A204.1 (cell line): Measurements from ENCODE around the gene INPP4A.

Source experiments
- FAIRE-seq: peaks from 2 replicates; lab custom pipeline; 2012; peaks lifted over from hg19 to GRCh38; lab: Jason Lieb, UNC

Gene INPP4A

DNA sequence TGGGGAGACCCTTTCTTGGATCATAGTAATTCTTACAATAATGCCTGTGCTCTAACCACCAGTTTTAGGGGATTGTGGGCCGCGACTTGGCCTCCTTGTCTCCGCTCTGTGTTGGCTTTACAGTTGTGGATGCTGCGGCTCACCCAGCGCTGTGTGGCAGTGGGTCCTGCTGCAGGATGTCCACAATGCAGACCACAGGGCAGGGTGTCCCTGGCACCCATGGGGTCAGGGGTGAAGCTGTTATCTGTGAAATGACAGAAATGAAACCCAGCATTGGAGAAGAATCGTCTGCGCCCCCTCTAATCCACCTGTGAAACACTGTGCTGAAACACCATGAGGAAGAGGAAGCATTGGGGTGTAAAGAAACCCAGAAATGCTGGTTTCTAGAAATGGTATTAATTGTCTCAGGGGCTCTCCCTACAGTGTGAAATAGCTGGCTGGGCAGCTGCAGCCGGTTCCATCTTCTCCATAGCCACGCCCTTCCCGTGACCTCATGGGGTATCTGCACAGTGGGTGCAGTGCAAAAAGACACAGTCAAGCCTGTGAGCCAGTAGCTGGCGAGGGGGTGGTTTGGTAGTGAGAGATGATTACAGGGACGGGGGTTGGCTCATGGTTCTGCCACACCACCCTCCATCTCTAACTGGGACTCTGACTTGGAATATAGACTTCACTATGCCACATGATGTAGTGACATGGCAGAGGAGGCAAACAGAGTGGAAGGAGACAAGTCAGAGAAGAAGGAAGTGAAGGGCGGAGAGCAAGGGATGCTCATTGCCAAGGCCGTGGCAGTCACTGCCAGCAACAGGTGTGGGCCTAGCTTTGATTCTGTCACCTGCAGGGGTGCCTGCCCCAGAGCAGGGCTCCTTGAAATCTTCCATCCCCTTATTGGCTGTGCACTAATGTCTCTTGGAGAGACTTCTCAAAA is 16.2 kb downstream of the INPP4A start:
- FAIRE-seq, result no peak

DNA sequence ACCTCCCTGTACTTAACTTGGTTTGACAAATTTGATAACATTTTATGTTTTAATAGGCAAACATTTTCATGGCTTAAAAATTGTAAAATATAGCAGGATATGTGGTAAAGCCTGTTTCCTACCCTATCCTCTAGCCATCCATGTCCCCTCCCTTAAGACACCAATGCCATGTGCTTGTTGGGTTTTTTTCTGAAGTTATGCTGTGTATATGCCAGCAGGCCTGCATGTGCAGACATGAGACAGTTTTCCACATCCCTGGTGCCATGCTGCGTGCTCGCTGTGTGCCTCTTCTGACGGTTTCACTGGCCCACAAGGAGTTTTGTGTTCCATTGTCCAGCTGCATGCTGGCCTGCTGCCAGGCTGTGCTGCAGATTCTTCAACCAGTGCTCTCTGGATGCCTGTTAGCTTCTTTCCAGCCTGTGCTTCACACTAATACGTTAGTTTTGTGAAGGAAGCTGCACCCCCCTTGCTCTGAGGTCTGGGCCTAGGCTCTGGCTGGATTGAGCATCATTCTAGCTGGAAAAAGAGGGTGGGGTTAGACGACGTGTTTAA is 16.9 kb downstream of the INPP4A start:
- no peak for FAIRE-seq

DNA sequence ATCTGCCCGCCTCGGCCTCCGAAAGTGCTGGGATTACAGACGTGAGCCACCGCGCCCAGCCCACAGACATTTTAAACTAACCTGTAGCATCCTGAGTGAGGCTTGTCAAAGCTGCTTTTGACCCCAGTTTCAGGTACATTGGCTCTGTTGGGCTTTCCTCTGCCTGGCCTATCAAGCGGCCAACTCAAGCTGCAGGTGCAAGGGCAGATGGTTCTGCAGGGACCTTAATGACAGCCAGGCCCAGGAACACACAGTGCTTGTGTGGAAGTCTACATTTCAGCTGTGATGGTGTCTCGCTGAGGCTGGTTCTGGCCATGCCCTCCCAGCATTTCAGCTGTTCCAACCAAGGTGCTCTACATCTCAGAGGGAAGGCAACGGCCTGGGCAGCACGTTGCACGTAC is 18.4 kb downstream of the INPP4A start:
- FAIRE-seq, result no peak

DNA sequence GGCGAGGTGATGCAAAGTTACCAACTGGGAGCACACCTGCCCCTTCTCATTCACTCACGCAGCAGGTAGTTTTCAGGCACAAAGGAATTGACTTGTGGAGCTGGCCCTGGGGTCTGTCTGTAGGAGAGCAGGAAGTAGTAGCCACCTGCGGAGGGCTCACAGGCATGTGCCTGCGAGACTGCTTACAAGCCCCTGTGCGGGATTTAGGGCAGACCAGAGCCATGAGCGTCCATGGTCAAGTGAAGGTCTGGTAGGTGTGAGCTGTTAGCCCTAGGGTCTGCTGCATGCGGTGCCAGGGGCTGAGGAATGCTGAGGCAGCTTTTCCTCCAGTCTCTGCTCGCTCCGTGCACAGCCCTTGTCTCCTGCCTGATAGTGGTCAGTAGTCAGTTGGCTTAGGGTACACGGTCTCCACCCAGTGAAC is 18.9 kb downstream of the INPP4A start:
- no peak for FAIRE-seq

DNA sequence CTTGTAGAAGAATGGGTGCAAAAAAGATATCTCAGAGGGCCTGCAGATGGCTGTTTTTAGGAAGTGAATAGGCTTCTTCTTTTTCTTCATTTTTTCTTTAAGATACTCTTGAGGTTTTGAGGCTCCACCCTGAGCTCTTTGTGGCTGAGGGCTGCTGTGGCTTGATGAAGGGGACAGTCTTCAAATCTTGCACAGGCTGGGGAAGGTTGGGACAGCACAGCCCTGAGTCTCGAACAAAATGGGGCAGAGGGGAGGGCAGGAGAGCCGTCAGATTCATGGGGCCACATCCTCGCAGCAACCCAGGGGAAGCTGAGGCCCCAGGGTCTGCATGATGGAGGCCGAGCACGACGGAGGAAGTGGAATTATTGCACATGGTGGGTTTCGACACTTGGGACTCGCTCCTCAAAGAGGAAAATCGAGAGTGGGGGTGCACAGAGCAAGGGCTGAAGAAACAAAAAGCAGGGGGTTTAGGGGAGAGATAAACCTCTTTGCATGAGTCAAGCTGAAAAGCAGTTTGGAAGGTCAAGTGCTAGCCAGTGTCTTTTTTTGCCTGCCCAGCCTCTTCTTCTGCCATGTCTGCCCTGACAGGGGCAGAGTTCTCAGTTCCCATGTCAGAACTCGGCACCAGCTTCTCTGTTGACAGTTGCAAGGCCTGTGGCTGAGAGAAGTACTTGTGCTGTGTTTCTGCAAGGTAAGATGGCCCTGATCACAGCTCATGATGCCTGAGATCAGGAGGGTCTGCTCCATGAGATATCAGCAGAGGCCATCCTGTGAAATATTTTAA is 19.5 kb downstream of the INPP4A start:
- no peak for FAIRE-seq

DNA sequence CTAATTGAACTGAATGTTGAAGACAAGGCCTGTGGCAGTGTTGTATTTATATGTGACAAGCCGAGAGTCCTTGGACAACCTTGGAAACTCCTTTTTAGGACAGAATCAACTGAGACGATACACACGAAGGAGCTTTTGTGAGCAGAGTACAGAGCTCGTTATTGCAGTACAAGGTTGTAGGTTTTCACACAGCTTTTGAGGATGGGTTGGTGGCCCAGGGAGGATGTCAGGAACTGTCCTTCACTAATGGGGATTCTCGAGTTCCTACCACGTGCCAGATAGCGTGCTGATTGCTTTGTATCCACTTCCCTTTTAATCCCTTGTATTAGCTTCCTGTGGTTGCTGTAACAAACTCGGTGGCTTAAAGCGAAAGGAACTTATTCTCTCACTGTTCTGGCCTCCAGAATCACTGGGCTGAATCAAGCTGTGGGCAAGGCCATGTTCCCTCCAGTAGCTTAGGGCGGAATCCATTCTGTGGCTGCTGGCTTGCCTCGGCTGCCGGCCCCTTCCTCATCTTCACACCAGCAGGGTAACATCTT is 20.2 kb downstream of the INPP4A start:
- no peak for FAIRE-seq

DNA sequence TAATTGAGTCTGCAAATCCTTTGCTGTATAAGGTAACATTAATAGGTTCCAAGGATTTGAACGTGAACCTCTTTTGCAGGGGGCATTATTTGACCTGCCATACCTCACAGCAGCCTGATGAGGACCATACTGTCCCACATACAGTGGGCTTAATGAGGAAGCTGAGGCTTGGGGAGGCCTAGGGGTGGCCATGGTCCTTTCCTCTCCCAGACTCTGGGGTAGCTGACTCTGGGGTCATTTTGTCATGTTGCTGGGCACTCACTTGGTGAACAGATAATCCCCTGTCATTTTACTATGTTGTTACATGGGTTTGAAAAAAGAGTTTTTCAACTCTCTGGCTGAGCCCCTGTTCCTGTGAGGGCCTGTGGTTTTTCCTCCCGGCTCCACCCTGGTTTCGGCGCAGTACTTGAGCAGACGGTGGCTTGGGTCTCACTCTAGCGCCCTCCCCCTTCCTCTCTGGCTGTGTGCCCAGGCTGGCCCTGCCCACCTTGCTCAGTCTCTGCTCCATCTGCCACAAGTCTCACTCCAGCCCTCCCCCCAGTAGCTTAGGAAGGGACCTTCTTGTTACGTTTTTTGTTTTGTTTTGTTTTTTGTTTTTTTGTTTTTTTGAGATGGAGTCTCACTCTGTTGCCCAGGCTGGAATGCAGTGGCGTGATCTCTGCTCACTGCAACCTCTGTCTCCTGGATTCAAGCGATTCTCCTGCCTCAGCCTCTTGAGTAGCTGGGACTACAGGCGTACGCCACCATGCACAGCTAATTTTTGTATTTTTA is 21.0 kb downstream of the INPP4A start:
- FAIRE-seq, result no peak

DNA sequence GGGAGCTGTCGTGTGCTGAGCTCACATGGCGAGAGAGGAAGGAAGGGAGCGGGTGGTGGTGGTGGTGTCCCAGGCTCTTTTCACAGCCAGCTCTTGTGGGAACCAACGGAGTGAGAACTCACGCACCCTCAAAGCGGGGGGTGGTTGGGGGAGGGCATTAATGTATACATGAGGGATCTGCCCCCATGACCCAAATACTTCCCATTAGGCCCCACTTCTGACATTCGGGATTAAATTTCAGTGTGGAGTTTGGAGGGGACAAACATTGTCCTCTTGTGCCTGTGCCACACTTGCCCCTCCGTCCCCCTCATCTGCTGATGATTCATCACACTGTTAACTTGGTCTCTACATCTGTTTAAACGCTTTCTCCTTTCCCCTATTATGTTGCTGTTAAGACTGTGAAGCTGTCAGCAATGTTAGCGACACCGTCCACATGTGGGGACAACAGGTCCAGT is 22.5 kb downstream of the INPP4A start:
- FAIRE-seq, result no peak

DNA sequence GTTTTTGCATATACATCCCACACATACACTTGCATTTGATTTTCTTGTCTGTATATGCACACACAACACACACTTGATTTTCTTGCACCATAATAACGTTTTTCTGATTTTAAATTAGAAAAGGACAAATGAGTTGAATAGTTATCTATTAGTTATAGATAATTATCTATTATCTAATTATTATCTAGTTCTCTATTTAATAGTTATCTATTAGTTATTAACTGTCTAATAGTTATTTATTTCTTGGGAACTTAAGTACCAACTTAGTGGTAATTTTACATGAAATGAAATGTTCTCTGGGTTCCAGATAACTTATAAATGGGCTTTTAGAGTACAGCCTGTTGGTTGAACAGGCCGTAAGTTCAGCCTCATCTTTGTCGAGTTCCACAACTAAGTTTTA is 23.0 kb downstream of the INPP4A start:
- no peak for FAIRE-seq

DNA sequence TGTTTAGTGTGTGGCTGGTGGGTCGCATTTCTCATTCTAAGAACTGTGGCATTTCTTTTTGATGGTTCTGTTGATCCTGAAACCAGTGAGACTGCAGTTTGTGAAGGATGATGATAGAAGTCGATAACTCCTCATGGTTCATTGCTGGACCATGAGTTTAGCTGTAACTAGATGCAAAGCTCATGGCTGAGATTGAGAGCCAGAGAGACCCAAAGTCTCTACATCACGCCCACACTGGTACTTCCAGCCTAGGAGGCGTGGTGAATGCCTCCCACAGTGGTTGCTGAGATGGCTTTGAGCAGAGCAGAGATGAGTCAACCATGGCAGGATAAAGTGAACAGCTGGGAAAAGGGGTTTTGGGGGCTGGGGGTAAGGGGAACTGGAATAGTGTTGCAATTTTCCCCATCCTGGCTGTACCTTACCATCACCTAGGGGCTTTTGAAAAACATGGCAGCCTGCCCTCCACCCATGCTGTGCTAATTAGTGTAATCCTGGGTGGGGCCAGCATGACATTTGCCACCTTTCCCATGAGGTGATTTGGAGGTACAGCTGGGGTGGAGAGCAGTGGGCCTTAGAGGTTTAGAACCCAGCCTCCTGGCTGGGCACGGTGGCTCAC is 24.1 kb downstream of the INPP4A start:
- no peak for FAIRE-seq

DNA sequence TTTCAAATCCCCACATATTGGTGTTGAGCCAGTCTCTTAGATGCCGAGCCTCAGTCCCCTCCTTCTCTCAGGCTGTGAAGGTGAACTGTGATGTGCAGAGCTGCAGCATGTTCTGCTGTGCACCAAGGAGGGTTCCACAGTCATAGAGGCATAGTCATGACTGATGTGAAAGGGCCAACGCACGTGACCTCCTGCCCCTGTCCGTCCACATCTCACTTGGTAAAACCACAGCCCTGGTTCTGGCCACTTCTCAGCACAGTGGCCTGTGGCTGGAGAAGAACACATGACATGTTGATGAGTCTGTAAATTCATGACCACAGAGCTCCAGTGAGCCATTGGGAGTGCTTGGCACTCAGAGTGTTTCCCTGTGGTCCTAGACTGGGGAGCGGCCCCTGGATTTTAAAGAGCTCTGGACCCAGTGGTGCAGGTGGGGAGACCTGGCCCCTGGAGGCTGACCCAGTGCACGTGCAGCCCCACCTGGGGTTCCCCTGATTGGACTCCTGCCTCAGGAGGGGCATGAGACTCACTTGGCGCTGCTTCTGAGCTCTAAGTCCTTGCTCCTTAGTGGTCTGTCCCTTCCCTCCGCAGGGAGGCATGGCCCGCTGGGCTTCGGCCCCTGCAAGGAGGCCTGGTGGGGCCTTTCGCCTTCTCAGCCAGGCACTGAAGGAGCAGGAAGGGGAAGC is 25.3 kb downstream of the INPP4A start:
- no peak for FAIRE-seq

DNA sequence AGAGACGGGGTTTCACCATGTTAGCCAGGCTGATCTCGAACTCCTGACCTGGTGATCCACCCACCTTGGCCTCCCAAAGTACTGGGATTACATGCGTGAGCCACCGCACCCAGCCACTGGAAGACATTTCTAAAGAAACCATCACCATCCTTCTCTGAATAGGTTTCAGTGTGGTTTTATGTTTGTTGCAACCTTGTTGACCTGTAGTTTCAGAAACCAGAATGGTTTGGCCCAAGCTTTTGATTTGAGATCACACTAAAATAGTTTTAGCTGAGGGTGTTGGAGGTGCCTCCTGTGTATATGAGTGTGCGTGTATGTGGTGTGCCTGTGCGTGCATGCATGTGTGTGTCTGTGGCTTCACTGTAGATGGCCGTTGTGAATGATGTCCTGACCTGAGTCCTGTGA is 26.2 kb downstream of the INPP4A start:
- no peak for FAIRE-seq

DNA sequence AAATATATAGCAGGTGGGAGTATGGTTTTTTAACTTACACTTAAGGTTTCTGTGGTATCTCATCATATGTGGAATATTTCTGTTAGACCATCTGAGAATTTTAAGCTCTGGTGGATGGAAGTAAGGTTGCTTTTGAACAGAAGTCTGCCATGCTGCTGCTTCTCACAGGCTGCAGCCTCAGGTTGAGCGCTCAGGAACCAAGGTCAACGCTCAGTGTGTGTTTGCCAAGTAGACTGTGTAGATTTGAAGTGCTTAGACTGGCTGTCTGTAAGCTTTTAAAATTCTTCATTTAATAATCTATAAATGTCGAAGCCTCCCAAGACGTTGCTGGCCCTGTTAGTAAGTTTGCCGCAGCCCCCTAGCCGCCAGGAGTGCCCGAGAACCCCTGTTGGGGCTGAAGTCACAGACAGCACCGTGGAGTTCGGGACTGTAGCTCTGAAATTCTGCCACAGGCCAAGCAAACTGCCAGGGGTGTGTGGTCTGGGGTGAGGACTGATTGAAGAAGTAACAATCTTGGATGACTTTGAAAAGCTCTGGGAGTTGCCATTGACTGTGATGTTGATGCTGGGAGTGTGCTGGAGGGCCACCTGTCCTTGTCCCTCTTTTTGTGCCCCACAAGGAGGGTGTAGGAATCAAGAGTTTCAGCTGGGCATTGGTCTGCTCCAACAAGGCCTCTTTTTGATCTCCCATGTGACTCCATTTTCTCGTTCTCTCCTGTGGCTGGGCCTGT is 26.9 kb downstream of the INPP4A start:
- no peak for FAIRE-seq

DNA sequence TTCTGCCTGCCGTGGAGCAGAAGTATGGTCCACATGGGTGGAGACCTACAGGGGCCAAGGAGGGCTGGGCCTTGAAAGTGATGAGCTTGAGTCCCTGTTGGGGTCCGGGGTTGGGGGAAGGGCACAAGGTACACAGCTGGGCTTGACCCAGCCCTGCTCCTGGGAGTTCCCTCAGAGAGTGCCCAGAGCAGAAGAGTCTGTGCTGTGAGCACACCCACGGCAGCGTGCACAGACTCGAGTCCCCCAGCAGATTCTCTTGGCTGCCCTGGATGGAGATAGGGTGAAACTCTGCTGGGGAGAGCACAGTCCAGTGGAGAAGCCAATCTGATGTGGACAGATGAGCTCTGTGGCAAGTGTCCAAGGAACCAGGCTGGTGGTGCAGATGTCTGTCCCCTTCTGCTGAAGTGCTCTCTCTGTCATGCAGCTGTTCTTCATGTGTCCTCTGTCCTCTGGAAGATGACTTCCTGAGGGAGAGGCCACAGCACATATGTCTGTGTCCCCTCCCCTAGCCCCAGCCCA is 27.5 kb downstream of the INPP4A start:
- no peak for FAIRE-seq

DNA sequence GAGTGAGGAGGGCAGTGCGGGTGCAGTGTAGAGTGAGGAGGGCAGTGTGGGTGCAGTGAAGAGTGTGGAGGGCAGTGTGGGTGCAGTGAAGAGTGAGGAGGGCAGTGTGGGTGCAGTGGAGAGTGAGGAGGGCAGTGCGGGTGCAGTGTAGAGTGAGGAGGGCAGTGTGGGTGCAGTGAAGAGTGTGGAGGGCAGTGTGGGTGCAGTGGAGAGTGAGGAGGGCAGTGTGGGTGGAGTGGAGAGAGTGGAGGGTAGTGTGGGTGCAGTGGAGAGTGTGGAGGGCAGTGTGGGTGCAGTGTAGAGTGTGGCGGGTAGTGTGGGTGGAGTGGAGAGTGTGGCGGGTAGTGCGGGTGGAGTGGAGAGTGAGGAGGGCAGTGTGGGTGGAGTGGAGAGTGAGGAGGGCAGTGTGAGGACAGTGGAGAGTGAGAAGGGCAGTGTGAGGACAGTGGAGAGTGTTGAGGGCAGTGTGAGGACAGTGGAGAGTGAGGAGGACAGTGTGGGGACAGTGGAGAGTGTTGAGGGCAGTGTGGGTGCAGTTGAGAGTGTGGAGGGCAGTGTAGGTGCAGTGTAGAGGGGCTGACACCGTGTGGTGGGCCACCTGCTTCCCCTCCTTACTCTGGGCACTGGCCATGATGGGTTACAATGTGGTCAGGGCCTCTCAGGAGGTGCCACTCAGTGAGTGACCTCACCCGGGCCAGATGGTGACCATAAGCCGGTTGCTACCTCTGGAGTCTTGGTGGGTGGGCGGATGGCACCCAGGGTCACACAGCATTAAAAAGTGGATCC is 28.5 kb downstream of the INPP4A start:
- FAIRE-seq, result no peak

DNA sequence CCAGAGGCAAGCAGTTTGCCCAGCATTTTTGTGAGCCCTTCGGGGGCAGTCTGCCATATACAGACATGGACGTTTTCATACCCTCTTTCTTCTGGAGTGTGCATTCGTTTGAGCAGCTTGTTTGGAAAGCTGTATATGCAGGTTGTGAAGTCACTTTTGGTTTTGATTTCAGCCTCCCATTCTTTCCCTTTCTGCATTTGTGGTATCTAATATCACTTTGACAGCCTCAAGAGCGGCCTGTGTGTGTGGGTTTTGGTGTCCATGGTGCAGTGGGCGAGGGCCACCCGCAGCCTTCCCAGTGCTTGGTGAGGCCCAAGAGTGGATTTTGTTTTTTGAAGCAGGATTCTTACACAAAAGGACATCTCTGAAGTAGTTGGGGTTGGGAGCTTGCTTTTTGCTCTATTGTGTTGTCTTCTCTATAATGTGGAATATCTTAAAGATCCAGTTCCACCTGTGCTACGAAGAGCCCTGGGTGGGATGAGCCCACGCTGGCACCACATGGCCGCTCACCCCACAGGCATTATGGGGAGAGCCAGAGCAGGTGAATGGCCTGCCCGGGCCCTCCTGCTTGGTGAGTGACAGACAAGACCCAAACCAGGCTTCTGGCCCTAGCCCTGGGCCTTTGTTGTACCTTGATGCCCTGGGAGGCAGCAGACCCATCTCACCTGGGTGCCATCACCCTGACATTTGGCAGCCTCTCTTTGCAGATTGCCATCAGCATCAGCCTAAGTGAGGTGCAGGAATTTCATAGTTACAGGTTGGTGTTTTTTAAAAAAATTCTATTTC is 29.5 kb downstream of the INPP4A start:
- FAIRE-seq, result no peak

DNA sequence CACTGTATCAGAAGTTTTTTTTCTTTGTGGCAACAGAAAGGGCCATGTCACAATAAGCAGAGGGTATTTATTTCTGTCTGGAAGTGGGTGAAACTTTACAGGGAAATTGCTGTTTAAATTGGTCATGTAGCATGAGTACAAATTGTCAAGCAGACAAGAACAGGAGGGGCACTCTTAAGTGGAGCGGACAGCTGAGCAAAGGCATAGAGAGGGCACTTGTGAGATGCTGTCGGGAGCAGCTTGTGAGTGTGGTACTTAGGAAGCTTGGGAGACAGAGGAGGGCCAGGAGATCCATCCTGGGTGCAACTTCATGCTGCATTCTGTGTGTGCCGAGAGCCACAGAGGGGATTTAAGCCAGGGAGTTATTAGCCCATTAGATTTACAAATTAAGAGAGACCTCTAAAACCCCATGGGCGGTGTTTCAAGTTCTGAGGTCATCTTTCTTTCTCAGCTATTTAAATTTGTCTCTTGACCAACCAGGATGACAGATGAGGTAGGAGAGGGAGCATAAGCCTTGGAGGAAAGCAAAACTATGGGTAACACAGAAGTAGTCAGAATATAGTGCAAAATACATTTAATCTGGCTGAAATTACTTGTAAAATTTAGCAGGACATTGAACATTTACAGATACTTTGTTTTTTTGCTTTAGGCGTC is 30.4 kb downstream of the INPP4A start:
- FAIRE-seq, result no peak
